ENCODE results near the gene THAP10.

Gene THAP10

DNA sequence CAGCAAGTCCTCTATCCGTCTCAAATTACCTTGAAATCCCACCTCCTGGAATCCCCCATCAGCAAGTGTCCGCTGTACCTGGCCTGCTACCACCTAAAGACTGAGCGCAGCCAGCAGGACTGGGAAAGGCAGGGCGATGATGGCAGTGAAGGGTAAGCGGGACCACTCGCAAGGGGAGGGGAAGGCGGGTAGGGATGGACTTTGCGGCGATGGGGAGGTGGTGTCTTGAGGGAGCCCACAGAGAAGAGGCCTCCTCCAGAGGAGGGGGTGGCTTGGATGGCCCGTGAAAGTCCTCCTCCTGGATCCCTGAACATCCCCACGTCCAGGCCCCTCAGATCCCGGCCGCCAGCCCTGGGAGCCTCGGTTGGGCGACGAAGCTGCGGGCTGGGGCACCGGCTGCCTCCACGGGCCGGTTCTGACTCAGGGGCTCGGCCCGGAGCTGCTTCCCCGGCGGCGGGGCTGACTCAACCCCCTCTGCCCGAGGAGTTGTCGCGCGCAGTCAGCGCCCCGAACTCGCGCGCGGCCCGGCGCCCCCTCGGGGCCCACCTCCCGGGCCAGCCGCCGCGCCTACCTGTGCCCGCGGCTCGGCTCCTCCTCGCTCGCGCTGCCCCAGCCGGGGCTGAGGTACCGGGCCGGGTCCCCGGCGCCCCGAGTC, 38.8 kb downstream of the THAP10 start:
- no peak for DNase-seq

DNA sequence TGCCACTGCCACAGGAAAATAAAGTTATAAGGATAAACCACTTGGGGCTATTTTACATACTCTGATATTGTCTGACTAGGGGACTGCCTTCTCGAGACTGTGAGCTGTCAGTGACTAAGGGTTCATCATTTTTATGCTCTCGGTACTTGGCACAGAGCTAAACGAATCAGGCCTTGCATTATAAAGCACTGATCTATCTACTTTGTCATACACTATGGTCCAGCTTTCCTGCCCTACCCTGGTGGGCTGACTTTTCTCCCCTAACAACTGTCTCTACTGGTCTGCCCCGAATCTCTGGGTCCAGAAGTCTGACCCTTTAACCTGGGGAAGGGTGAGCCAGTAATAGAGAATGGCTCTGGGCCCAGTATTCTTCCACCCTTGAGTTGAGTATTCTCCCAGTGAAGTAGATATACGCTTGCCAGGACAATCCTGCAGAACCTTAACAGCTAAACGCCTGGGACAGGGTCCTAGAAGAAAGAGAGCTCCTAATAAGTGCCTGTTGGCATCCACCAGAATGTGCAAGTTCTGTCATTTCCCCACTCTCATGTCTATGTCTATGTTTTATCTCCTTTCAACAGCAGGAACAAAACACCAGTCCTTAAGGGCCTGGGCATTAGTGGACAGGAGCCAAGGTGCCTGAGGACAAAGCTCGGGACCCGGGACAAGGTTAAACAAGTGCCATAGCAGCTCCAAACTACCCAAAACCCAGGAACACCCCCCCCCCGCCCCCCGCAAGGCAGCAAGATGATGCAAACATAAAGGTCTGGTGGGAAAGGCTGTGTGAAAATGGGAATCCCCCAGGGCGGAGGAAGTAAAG, 39.5 kb downstream of the THAP10 start:
- no peak for DNase-seq

DNA sequence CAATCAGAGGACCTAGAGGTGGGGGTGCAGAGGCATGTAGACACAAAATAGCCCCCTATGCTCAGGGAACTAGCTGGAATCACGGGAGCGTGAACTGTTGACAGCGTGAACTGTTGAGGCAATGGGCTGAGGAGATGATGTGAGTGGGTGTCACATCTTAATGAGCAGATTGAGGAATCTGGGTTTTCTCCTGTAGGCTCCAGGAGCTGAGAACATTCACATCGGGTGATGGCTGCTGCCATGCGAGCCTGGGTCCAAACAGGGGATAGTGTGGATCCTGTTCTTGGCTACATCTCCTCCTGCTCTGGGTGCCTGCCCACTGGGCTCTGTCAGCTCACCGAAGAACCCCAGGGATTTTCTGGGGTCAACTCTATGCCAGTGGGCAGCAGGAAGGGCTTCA, 40.3 kb downstream of the THAP10 start:
- DNase-seq: no peak

DNA sequence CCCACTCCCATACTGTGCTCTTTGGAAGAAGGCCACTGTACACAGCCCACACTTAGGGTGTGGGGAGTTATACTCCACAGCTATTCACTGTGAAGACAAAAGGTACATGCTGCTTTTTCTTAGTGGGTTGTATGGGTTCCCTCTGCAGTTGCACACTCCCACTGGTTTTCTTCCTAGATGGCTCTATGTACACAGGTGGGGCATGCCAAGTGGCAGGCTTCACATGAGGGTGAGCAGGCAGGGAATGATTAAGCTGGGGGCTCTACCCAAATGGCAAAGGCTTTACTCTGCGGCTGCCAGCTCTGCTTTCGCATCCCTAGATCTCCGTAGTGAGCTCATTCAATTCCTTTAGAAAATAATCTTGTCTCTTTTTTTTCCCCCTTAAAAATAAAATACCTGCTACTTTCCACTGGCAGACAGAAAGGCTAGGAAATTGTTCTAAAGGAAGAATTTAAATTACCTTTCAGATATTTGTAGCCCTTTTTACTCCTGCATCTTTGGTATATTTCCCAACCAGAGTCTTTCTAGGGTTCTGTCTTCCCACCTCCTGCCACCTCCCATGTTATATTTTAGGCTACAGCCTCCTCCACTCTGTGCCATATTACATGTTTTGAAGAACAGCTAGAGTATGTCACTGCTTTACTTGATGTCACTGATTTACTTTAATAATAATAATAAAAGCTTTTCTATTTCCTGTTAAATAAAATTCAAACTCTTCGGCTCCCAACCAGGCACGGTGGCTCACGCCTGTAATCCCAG, 46.5 kb downstream of the THAP10 start:
- no peak for DNase-seq

DNA sequence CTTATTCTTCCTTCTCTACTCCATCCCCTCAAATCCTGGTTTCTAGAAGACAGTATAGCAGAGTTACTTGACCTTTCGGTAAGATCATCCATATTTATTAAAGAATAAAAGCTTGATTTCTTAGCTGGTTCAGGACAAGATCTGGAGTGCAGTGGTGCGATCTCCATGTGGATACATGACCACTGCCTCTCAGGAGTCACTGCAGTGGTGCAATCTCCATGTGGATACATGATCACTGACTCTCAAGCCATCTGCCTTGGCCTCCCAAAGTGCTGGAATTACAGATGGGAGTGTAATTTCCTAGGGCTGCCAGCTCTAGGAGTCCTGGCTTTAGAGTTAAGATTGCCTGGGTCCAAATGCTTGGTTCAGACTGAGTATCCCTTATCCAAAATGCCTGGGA, 54.8 kb downstream of the THAP10 start:
- DNase-seq: no peak

DNA sequence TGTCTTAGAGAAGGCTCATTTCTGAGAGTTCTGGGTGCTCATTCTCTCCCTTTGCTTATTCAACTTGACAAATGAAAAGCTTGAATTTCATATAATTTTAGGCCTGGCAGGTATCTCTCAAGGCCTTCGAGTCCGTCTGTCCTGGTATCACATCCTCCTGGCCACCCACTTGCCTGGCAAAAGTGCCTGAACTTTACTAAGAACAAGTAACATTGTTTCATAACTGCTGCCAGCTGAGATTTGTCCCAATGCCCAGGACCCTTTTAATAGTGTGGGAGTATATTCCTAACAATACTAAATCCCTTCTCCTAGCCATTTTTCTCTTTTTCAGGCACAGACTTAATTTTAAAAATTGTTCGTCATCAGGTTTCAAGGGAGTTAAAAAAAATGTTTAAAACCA, 56.4 kb downstream of the THAP10 start:
- DNase-seq: no peak

DNA sequence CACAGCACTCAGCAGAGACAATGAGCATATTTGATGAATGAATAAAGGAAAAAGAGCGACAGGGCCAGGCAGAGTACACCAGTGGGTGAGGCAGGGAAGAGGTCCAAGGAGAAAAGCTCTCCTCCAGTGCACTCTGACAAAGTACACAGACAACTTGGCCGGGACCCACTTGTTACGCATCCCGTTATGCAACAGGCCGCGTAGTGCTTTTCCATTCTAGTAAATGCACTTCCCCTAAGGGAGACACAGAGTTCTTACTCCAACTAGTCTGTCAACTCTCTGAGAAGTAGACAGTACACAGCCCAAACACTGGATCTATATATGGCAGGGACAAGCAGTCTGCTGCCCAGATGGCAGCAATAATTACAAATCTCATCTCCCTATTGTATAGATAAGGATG, 56.8 kb downstream of the THAP10 start:
- no peak for DNase-seq

DNA sequence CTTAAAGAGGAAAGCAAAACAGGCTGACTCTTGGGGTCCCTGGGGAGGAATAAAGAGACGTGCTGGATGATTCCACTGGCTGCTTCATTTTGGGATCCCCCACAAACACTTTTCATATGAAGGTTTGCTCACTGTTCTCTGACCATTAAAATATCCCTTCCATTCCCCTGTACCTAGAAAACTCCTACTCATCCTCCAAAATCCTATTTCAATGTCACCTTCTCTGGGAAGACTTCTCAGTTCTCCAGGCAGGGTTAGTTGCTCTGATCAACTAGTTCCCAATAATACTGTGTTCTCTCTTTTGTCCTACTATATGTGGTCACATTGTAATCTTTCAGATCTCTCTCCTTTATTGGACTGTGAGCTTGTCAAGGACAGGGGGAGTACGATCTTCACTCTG, 57.2 kb downstream of the THAP10 start:
- DNase-seq: no peak

DNA sequence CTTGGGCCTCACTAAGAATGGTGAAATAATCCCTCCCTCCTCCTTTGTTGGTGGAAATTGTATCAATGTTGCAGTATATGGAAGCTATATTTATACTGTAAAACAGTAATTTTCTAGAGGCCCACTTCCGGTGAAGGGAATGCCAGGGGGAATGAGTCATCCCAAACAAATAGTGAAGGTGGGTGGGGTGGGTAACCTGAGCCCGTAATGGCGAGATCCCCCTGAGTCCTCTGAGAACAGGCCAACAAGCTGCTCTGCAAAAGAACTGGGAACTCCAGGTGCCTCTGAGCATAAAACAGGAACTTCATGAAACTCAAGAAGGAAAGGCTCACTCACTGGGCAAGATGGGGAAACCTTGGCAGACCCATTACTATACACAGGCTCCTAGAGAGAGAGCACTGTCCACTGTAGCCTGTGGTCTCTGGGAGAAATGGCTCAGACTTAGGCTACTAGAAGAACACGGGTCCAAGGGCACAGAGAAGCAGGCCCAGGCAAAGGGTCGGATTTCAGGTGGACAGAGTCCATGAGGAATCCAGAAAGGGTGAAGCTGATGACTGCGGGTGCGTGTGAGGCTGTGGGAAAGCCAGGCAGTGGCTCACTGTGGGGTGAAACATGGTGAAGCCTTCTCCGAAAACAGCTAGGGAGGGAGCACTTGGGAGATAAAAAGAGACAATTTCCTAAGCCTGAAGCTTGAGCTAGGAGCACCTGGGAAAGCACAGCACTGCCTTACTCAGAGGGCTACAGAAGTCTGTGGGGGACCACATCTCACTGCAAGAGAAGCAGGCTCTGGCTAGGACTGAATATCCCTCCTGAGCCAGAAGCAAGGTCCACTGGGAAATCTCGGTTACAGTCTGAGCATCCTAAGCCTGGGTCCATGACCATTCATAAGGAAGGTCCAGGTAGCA, 58.1 kb downstream of the THAP10 start:
- no peak for DNase-seq

DNA sequence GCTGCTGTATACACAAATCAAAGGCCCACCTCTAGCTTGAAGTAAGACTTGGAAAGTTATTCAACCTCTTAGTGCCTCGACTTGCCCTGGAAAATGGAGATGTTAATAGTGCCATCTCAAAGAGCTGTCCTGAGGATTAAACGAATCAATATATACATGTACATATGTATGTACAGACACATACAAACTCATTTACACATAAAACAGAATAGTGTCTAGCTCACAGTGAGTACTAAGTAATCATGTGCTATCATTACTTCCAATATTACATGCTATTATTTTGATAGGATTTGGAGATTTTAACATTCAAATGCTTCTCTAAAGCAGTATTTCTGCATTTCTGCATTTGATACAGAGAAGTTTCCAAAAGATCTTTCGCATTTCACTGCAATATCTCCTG, 58.8 kb downstream of the THAP10 start:
- no peak for DNase-seq

DNA sequence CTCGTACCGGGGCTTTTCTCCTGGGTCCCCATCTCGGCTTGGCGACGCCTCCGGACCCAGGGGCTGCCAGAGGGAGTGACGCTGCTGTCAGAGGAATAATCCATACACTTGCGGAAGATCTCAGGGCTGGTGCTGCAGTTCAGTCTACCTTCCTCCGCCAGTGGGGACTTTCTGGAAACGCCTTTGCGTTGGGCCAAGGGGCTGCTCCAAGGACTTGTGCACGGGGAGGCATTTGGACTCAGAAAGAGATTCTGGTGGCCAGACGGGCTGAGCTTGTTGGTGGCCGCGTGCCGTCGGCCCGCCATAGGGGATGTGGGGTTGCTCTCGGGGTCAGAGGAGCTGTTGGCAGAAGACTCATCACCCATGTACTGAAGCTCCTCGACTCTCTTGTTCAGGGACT, 60.1 kb downstream of the THAP10 start:
- DNase-seq: no peak

Measured in activated CD4-positive, CD25-positive, alpha-beta regulatory T cell treated with anti-CD3 and anti-CD28 coated beads, Interleukin-2, amount 50 U/mL, for 72 hours (primary cell).